ENCODE results near the gene ZNF853.
"Not testable (repeated sequence)": the region's sequence is repeated elsewhere in the genome, so short reads cannot be mapped to it uniquely, and the experiment has no call there.

Gene ZNF853

GRCh38 chr7:6614953-6615722 is at the start of gene ZNF853:
Gene ZNF853, plus strand, starts transcription at chr7:6615610. Its CDS starts 565 bp downstream, at chr7:6616175.
- DNase-seq, result peak in 1 of 2 donors; percentile 35

GRCh38 chr7:6565655-6566054 is 49.8 kb upstream of the ZNF853 start:
- no peak for DNase-seq

GRCh38 chr7:6567886-6568285 is 47.5 kb upstream of the ZNF853 start:
- no peak for DNase-seq

GRCh38 chr7:6571160-6571779 is 44.1 kb upstream of the ZNF853 start:
- DNase-seq, result no peak

GRCh38 chr7:6575281-6576023 is 40.0 kb upstream of the ZNF853 start:
- DNase-seq, result no peak

DNA sequence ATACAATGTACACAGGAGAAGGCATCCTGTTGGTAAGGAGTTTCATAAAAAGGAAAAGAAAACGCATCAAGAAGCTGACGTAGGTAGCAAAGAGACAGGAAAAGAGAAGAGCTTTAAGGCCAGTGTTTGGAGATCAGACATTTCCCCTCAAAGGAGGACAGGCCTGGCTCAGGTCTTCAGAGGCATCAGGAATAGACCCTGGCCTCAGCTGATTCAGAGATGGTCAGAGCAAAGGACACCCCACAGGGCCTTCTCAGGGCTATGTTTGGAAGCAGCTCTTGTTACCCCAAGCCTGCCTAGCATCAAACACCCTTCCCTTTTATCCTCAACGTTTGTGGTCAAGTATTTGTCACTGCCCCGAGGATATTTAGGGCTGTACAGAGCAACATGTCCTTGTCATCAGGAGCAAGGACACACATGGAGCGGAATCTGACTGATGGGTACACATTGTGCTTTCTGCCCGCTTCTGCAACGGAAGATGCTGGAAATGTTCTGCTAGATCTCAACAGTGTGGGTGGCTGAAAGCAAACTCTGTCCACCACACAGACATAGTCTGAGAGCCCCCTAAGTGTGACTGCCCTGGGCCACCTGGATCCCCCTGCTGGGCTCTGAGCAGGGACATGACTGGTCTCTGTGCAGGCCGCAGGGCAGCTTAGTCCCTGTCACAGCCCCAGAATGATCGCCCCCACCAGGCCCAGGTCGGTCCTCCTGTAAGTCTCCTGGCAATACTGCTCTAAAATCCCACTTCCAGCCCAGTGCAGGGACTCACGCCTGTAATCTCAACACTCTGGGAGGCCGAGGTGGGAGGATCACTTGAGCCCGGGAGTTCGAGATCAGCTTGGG is 39.2 kb upstream of the ZNF853 start:
- no peak for DNase-seq

- peak in 1 of 2 donors; percentile 26 for DNase-seq
Observed at GRCh38 chr7:6576867-6577368, 38.5 kb upstream of the ZNF853 start.

- DNase-seq, result peak; percentile 88 to 90
Observed at GRCh38 chr7:6577369-6578113, 37.9 kb upstream of the ZNF853 start, which contains the start of gene ZDHHC4. Gene ZDHHC4, plus strand, starts transcription at chr7:6577454. Its CDS starts 3,108 bp downstream, at chr7:6580562.

GRCh38 chr7:6578114-6579084 is 37.0 kb upstream of the ZNF853 start:
- no peak for DNase-seq

DNA sequence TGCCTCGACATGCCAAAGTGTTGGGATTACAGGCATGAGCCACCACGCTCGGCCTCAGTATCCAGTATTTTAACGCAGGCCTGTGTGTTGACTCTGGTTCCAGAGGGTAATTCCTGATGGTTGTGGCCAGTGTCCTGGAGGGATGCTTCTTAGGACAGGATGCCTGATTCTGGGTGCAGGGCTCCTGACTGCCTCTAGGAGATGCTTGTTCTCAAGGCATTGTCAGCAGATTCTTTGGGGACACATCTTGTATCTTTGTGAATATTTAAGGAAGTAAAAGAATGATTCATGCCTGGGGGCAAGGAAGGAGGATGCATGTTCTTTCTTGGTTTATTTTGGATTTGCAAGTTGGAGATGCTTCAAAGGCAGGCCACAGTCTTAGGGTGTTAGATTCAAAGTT is 36.0 kb upstream of the ZNF853 start:
- DNase-seq, result no peak

GRCh38 chr7:6585746-6586432 is 29.5 kb upstream of the ZNF853 start:
- not testable (repeated sequence) for DNase-seq

DNA sequence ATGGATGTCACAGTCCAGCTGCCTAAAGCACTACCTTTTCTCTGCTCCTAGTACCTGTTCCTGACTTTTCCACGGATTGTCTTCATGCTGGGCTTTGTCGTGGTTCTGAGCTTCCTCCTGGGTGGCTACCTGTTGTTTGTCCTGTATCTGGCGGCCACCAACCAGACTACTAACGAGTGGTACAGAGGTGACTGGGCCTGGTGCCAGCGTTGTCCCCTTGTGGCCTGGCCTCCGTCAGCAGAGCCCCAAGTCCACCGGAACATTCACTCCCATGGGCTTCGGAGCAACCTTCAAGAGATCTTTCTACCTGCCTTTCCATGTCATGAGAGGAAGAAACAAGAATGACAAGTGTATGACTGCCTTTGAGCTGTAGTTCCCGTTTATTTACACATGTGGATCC is 26.8 kb upstream of the ZNF853 start:
- DNase-seq, result no peak

- DNase-seq, result no peak
Observed at GRCh38 chr7:6589151-6589828, 26.1 kb upstream of the ZNF853 start.

- peak; percentile 73 to 87 for DNase-seq
Observed at GRCh38 chr7:6589829-6590644, 25.4 kb upstream of the ZNF853 start, which contains the start of gene INTS15. Gene INTS15, plus strand, starts transcription at chr7:6590021. Its CDS starts 263 bp downstream, at chr7:6590284.

DNA sequence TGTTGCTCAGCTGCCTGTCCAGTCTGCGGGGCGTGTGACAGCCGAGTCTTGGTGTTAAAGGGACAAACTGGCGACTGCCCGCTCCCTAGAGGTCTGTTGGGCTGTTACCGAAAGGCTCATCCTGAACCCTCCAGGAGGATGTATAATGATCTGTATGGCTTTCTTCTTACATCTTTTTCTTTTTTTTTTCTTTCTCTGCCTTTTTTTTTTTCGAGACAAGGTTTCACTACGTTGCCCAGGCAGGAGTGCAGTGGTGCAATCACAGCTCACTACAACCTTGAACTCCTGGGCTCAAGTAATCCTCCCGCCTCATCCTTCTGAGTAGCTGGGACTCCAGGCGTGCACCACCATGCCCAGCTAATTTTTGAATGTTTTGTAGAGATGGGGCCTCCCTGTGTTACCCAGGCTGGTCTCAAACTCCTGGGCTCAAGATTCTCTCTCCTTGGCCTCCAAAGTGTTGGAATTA is 24.7 kb upstream of the ZNF853 start:
- DNase-seq, result peak in 1 of 2 donors; percentile 3

DNA sequence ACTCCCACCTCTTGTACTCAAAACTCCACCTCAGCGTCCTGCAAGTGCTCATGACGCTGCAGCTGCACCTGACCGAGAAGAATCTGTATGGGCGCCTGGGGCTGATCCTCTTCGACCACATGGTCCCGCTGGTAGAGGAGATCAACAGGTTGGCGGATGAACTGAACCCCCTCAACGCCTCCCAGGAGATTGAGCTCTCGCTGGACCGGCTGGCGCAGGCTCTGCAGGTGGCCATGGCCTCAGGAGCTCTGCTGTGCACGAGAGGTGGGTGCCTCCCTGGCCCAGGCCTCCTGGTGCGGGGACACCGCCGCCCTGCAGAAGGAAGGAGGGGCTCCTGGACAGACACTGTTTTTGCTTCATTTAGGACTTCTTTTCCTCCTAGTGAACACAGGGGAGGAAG is 15.3 kb upstream of the ZNF853 start:
- no peak for DNase-seq

GRCh38 chr7:6604458-6604857 is 11.0 kb upstream of the ZNF853 start:
- no peak for DNase-seq
